B cell (primary cell): ENCODE measurements around the gene HDAC9. TPM values are rescaled to one million over a fixed set of nuclear protein-coding genes. Genes with fewer than 3 reads are reported as not detected.

Experiments used
- ATAC-seq: fragments of 200-7000 bp; cut with Tn5 transposase; one replicate; pipeline ENCODE4 v1.10.0; 2021; ENCODE audit warnings: low read depth, mild to moderate bottlenecking, moderate number of reproducible peaks, moderate library complexity
- CTCF ChIA-PET: fragments of 350-600 bp; sonication (Branson Sonifier 250); formaldehyde crosslinking; loops from one replicate; lab custom pipeline; 2021; ENCODE audit warnings: antibody characterized with exemption, inconsistent platforms; lab: Charles Lee
- POLR2A ChIA-PET: fragments of 350-600 bp; sonication (Branson Sonifier 250); formaldehyde crosslinking; loops from one replicate; lab custom pipeline; 2021; ENCODE audit warnings: antibody characterized with exemption; lab: Charles Lee
- DNase-seq: peaks from one replicate; pipeline ENCODE4 v3.0.0; 2013
- H2AFZ ChIP-seq: 2 replicates; pipeline ENCODE4 v1.6.1; 2012; ENCODE audit warnings: mild to moderate bottlenecking, low read depth, low read length; ENCODE audit not compliant: insufficient read depth, poor library complexity, severe bottlenecking
- H3K27ac ChIP-seq, 2 donors: 1 replicate in 1 of 2; 2 replicates in 1 of 2; pipeline ENCODE4 v1.5.1; 2012 to 2013; ENCODE audit warnings: low read length in 2 of 2, mild to moderate bottlenecking in 2 of 2, moderate library complexity in 1 of 2
- H3K27me3 ChIP-seq, 4 experiments: fragments of 200-600 bp in 1 of 4; sonication (generic) in 1 of 4; replicated peaks in 1 of 4; 1 replicate in 2 of 4; 2 replicates in 2 of 4; pipeline versions ENCODE4 v1.6.1 to v1.7.0; 2013 to 2016; ENCODE audit warnings: low read length in 3 of 4, mild to moderate bottlenecking in 2 of 4, mixed read lengths in 1 of 4, moderate library complexity in 1 of 4; ENCODE audit not compliant: insufficient read depth in 4 of 4, control insufficient read depth in 3 of 4; ENCODE audit errors: control extremely low read depth in 1 of 4
- H3K36me3 ChIP-seq, 2 experiments: replicated peaks in 1 of 2; 1 replicate in 1 of 2; 2 replicates in 1 of 2; pipeline versions ENCODE4 v1.6.1 to v1.7.1; 2013; ENCODE audit warnings: low read length in 1 of 2; ENCODE audit not compliant: insufficient read depth in 2 of 2, control insufficient read depth in 1 of 2; ENCODE audit errors: control extremely low read depth in 1 of 2, extremely low read depth in 1 of 2
- H3K4me1 ChIP-seq, 2 donors: fragments of 200-600 bp in 1 of 2; sonication (generic) in 1 of 2; 1 replicate in 1 of 2; 2 replicates in 1 of 2; pipeline versions ENCODE4 v1.5.1 to v1.6.1; 2013 to 2017; ENCODE audit warnings: low read length in 2 of 2; ENCODE audit not compliant: control insufficient read depth in 2 of 2, insufficient read depth in 2 of 2
- H3K4me2 ChIP-seq: replicated peaks from 2 replicates; pipeline ENCODE3; 2012; ENCODE audit warnings: mild to moderate bottlenecking, low read depth, low read length; ENCODE audit not compliant: poor library complexity, severe bottlenecking
- H3K4me3 ChIP-seq, 5 experiments: fragments of 200-600 bp in 1 of 5; sonication (generic) in 1 of 5; 1 replicate in 3 of 5; 2 replicates in 2 of 5; pipeline versions ENCODE4 v1.5.1 to v1.7.0; 2011 to 2016; ENCODE audit warnings: low read length in 4 of 5, mild to moderate bottlenecking in 4 of 5, low read depth in 2 of 5, control low read depth in 1 of 5, moderate library complexity in 1 of 5; ENCODE audit not compliant: insufficient read depth in 1 of 5; ENCODE audit errors: control extremely low read depth in 1 of 5, extremely low read depth in 1 of 5
- H3K79me2 ChIP-seq: fragments of 200-600 bp; sonication (generic); one replicate; pipeline ENCODE4 v1.6.0; 2016; ENCODE audit warnings: low read length; ENCODE audit not compliant: control insufficient read depth, insufficient read depth
- H3K9ac ChIP-seq: fragments of 200-600 bp; sonication (generic); 2 replicates; pipeline ENCODE4 v1.6.1; 2017; ENCODE audit warnings: mild to moderate bottlenecking, low read length, moderate library complexity
- H3K9me3 ChIP-seq, 3 donors: one replicate each; pipeline versions ENCODE4 v1.6.1 to v1.7.1; 2013; ENCODE audit warnings: low read length in 2 of 3; ENCODE audit not compliant: control insufficient read depth in 2 of 3, insufficient read depth in 1 of 3; ENCODE audit errors: control extremely low read depth in 1 of 3
- H4K20me1 ChIP-seq: 2 replicates; pipeline ENCODE4 v1.6.0; 2012; ENCODE audit warnings: mild to moderate bottlenecking, low read length; ENCODE audit not compliant: insufficient read depth, control insufficient read depth, poor library complexity, severe bottlenecking
- H3K27ac Mint-ChIP-seq: one replicate; pipeline ENCODE4 v1.8.0; 2021; ENCODE audit warnings: mixed read lengths
- H3K27me3 Mint-ChIP-seq: one replicate; pipeline ENCODE4 v1.8.0; 2021; ENCODE audit warnings: mixed read lengths
- H3K4me1 Mint-ChIP-seq: one replicate; pipeline ENCODE4 v1.8.0; 2021; ENCODE audit warnings: mixed read lengths
- H3K4me3 Mint-ChIP-seq: one replicate; pipeline ENCODE4 v1.8.0; 2021; ENCODE audit warnings: mixed read lengths
- H3K9me3 Mint-ChIP-seq: one replicate; pipeline ENCODE4 v1.8.0; 2022; ENCODE audit warnings: mixed read lengths; ENCODE audit not compliant: insufficient read depth
- EZH2 ChIP-seq: IDR thresholded peaks from 2 replicates; pipeline ENCODE4 v1.6.1; 2012; ENCODE audit warnings: borderline replicate concordance, low read depth, mild to moderate bottlenecking, moderate library complexity, low read length; ENCODE audit not compliant: insufficient read depth, poor library complexity, severe bottlenecking
- WGBS: methylation state at CpG from one replicate; pipeline ENCODE4 v1.1.5; 2013; ENCODE audit warnings: missing lambda C conversion rate; ENCODE audit not compliant: insufficient coverage; 5-methylcytosine and 5-hydroxymethylcytosine counted together
- intact Hi-C: fragments of 100-400 bp; cut with micrococcal nuclease; formaldehyde crosslinking; loops from one replicate; pipeline ENCODE4 v1.10.0; 2022
- polyA plus RNA-seq: library from polyadenylated mRNA; depleted of rRNA; stranded (reverse); fragments of >200 nt; gene quantifications from 2 replicates; pipeline ENCODE4 v1.2.3, GENCODE V29; 2012
- total RNA-seq, 2 donors: library from RNA; stranded (reverse); fragments of 120-200 nt in 1 of 2; gene quantifications; 1 replicate in 1 of 2; 2 replicates in 1 of 2; pipeline versions ENCODE4 v1.2.3 to v1.2.4, GENCODE V29; 2013 to 2022
- TF ChIP-seq, protein P1 (sequence below): fragments of 200-600 bp; IDR thresholded peaks from one replicate; pipeline ENCODE4 v1.8.0; 2022; ENCODE audit warnings: antibody characterized with exemption, mild to moderate bottlenecking

HDAC9 gene
- total and polyA plus RNA-seq, 2 donors (not counting 1 experiment from before 2014, with no cell fraction given) = 49.1 to 64.8 TPM

DNA sequence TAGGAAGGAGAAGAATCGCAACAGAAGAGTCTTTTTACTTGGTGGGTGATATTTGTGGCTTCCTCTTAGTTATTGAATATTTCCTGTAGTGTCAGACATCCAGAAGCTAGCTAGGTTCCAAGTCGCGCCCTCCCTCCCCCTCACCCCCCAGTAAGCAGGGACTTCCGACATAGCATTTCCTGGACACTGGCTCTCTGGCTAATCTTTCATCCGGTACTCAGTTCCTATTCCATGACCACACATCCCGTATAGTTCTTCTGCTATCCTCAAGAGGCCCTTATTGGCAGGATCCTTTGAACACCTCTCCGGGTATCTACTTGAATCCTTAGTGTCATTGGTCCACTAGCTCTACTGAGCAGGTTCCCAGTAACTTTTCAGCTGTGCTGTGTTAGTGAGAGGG lies 167.8 kb downstream of the HDAC9 start:
- no peaks in the 10 kb centered on the region for H3K9me3 ChIP-seq
- Mint-ChIP-seq H3K4me3 (no peak overlapping the region), H3K4me1 (peaks cover 8% of the 10 kb centered on the region), H3K27ac (no peak overlapping the region), H3K27me3 (no peaks in the 10 kb centered on the region), H3K9me3 (no peaks in the 10 kb centered on the region)
- POLR2A ChIA-PET = no interaction called here
- no peak for DNase-seq
- peak overlapping the region in 1 of 2 donors; percentile 43 for H3K27ac ChIP-seq
- no peaks in the 10 kb centered on the region for H3K79me2 ChIP-seq
- H3K36me3 ChIP-seq = peaks cover 0 to 27% of the 10 kb centered on the region in 2 experiments
- H3K27me3 ChIP-seq = no peaks in the 10 kb centered on the region
- no peak for TF ChIP-seq EZH2
- TF ChIP-seq, protein P1, sequence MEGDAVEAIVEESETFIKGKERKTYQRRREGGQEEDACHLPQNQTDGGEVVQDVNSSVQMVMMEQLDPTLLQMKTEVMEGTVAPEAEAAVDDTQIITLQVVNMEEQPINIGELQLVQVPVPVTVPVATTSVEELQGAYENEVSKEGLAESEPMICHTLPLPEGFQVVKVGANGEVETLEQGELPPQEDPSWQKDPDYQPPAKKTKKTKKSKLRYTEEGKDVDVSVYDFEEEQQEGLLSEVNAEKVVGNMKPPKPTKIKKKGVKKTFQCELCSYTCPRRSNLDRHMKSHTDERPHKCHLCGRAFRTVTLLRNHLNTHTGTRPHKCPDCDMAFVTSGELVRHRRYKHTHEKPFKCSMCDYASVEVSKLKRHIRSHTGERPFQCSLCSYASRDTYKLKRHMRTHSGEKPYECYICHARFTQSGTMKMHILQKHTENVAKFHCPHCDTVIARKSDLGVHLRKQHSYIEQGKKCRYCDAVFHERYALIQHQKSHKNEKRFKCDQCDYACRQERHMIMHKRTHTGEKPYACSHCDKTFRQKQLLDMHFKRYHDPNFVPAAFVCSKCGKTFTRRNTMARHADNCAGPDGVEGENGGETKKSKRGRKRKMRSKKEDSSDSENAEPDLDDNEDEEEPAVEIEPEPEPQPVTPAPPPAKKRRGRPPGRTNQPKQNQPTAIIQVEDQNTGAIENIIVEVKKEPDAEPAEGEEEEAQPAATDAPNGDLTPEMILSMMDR = no peak
- CTCF ChIA-PET = interaction anchor here (0.7 to 5.1 kb wide), 6 partner anchors 9 to 448 kb away, joined by 3 to 295 read pairs (median 4); no protein-coding TSS in a partner anchor
- H3K9ac ChIP-seq = no peak overlapping the region
- no peak overlapping the region for H3K4me3 ChIP-seq
- H2AFZ ChIP-seq = no peak overlapping the region
- H4K20me1 ChIP-seq = no peaks in the 10 kb centered on the region
- no peak overlapping the region for H3K4me2 ChIP-seq
- intact Hi-C loops = loop anchor here (10.0 kb wide), 1 partner anchor 69 kb away; no protein-coding TSS in a partner anchor
- H3K4me1 ChIP-seq = peaks cover 0 to 12% of the 10 kb centered on the region in 2 donors
- WGBS = 81% methylated on average over 3 of the region's 7 CpGs
- no peak for ATAC-seq

DNA sequence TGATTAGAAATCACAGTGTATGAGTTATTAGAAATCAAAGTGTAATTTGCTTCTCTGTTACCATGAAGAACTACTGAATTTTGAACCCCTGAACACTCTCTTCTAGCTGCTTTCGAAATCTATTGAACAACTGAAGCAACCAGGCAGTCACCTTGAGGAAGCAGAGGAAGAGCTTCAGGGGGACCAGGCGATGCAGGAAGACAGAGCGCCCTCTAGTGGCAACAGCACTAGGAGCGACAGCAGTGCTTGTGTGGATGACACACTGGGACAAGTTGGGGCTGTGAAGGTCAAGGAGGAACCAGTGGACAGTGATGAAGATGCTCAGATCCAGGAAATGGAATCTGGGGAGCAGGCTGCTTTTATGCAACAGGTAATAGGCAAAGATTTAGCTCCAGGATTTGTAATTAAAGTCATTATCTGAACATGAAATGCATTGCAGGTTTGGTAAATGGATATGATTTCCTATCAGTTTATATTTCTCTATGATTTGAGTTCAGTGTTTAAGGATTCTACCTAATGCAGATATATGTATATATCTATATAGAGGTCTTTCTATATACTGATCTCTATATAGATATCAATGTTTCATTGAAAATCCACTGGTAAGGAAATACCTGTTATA lies 170.7 kb downstream of the HDAC9 start:
- H3K9me3 Mint-ChIP-seq = no peaks in the 10 kb centered on the region
- H3K4me3 ChIP-seq = no peak overlapping the region
- H3K79me2 ChIP-seq = no peaks in the 10 kb centered on the region
- TF ChIP-seq EZH2 = no peak
- TF ChIP-seq, protein P1 = peak; percentile 99
- H3K27me3 ChIP-seq = no peaks in the 10 kb centered on the region
- H3K36me3 ChIP-seq = peaks cover 0 to 20% of the 10 kb centered on the region in 2 experiments
- peaks cover 10% of the 10 kb centered on the region for H3K4me1 Mint-ChIP-seq
- WGBS = 14% methylated on average over 4 of the region's 4 CpGs
- ChIA-PET CTCF (interaction anchor here (0.6 to 5.1 kb wide), 58 partner anchors 8 to 1043 kb away, joined by 3 to 295 read pairs (median 4); partner anchors contain the start of genes HDAC9 and POLR1F), POLR2A (no interaction called here)
- H3K4me3 Mint-ChIP-seq = no peak overlapping the region
- peak; percentile 98 for ATAC-seq
- no peaks in the 10 kb centered on the region for H3K27me3 Mint-ChIP-seq
- DNase-seq = peak; percentile 85
- no peaks in the 10 kb centered on the region for H4K20me1 ChIP-seq
- H2AFZ ChIP-seq = no peak overlapping the region
- intact Hi-C loops = loop anchor here (1.0 to 10.0 kb wide), 7 partner anchors 71 to 984 kb away; no protein-coding TSS in a partner anchor
- peaks cover 0 to 17% of the 10 kb centered on the region in 2 donors for H3K4me1 ChIP-seq
- H3K9me3 ChIP-seq = no peaks in the 10 kb centered on the region
- peak overlapping the region; percentile 2 for H3K27ac Mint-ChIP-seq
- no peak overlapping the region for H3K9ac ChIP-seq
- peak overlapping the region in 1 of 2 donors; percentile 54 for H3K27ac ChIP-seq
- no peak overlapping the region for H3K4me2 ChIP-seq
